A549 treated with AZD9567 at 1 μM for 4 hours (cell line): Measurements from ENCODE around the gene NPL. TPM values are rescaled to one million over a fixed set of nuclear protein-coding genes. Genes with fewer than 3 reads are reported as not detected.

Experiments
- total RNA-seq: library from RNA; stranded (reverse); fragments of 200-300 nt; extraction: Qiagen RNA extraction; gene quantifications from 5 replicates; pipeline ENCODE4 v1.2.3, GENCODE V29; 2022; ENCODE audit not compliant: insufficient read depth

The NPL gene, protein sequence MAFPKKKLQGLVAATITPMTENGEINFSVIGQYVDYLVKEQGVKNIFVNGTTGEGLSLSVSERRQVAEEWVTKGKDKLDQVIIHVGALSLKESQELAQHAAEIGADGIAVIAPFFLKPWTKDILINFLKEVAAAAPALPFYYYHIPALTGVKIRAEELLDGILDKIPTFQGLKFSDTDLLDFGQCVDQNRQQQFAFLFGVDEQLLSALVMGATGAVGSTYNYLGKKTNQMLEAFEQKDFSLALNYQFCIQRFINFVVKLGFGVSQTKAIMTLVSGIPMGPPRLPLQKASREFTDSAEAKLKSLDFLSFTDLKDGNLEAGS
- total RNA-seq, result 0.51 to 0.96 TPM (median 0.73 TPM) in 5 replicates

DNA sequence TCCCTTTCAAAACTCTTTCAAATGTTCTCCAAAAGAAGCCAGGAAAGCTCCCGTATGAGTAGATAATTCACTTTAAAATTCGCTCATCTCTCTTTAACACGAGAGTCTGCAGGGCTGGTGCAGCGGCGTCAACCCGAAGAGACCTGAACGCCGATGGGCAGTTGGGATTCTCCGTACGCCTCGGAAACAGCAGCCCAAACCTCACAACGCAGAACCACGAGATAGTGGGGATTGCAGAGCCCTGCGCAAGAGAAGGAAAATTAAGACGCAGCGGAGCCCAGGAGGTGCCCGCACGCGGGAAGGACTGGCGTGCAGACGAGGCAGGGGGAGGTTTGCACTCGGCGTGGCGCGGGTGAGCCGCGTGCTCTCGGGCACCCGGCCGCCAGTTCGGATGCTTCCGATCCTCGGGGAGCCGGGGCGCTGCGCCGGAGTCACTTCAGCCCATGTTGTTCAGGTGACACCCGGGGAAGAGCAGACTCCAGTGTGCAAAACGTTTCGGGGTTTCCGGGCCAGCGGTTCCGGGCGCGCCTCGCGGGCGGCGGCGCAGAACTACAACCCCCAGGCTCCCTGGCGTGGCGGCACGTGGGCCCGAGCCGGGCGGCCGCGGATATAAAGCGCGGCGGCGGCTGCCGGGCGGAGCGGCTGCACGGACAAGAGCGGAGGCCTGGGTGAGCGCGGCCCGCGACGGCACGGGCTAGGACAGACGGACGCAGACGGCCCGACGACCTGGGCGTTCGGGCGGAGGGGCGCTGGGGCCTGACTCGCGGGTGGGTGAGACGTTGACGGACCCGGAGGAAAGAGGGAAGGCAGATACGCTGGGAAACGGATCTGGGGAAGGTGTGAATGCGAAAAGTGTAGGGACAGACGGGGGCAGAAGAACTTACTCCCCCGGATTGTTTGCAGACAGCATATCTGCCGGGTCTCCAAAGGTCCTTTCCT, at the start of gene NPL:
NPL (plus strand) TSS at position 636 of the 939 bp plus-strand sequence. CDS start 4,599 bp downstream, outside the sequence.

DNA sequence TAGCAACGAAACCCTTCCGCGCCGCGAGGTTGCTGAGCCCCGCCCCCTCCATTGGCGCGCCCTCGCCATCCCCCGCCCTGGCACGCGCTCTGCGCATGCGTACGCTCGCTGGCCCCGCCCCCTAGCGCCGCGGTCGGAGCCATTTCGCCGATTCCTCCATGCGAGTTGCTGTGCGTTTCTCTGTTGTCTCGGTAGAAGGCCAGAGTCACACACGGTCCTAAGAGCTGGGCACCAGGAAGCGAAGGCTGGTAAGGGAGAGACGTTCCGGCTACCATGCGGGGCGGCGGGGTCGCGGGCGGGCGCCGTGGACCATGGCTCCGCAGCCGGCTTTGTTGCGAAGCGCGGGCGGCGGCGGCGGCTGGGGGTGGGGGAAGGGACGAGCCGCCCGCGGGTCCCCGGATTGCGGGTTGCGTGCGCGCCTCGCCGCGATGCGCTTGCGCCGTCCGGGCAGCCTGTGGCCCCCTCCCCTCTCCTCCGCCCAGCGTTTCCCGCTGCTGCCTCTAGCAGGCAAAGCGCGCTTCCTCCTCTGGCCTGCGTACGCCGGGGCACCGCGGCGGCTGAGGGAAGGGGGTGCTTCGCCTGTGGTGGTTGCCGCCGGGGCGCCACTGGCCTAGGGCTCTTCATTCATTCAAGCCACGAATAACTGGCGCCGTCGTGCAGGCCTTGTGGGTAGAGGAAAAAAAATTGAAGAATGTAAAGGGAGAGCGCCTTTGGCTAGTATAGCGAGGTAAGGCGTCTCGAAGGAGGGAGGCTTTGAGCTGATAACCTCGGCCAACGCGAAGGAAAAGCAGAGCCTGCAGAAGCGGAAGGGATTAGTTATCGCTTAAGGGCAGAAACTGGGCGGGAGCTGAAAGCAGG, 49.9 kb downstream of the NPL start, which contains the start of gene DHX9:
DHX9 (plus strand) TSS at position 139 of the 858 bp plus-strand sequence. CDS start 3,220 bp downstream, outside the sequence.

Other genes with a start within 250 kb of the NPL start
- 1.3 to 1.7 TPM (median 1.7 TPM) in 5 replicates for gene RNASEL, start 200.5 kb upstream of the NPL start, total RNA-seq
- gene RGS16, start 185.4 kb upstream of the NPL start, total RNA-seq, result 0.34 to 0.40 TPM (median 0.37 TPM) in 4 of 5 replicates, not detected in the other
- gene RGS8, start 105.2 kb upstream of the NPL start, total RNA-seq, result not detected in 5 replicates
- 159 to 202 TPM (median 169 TPM) in 5 replicates for gene DHX9, start 49.6 kb downstream of the NPL start, total RNA-seq
- gene SHCBP1L, start 163.4 kb downstream of the NPL start, total RNA-seq, result not detected in 5 replicates
- gene LAMC1, start 233.6 kb downstream of the NPL start, total RNA-seq, result 81.9 to 104 TPM (median 101 TPM) in 5 replicates